Measurements from ENCODE around the gene UBE3A.
"Not testable (repeated sequence)": the region's sequence is repeated elsewhere in the genome, so short reads cannot be mapped to it uniquely, and the experiment has no call there.

UBE3A gene

GRCh38 chr15:25438601-25439368, at the start of gene UBE3A:
UBE3A (minus strand) TSS chr15:25439024; CDS start chr15:25409107, 29,917 bp downstream.
- peak; percentile 90 for DNase-seq

- DNase-seq = no peak
Observed at GRCh38 chr15:25487226-25487884, 48.5 kb upstream of the UBE3A start.

GRCh38 chr15:25486051-25486450, 47.2 kb upstream of the UBE3A start:
- no peak for DNase-seq

- no peak for DNase-seq
Observed at GRCh38 chr15:25481208-25481859, 42.5 kb upstream of the UBE3A start.

GRCh38 chr15:25478313-25478712, 39.5 kb upstream of the UBE3A start:
- no peak for DNase-seq

GRCh38 chr15:25477816-25478215, 39.0 kb upstream of the UBE3A start:
- no peak for DNase-seq

GRCh38 chr15:25474251-25474650, 35.4 kb upstream of the UBE3A start:
- DNase-seq = no peak

- DNase-seq = no peak
Observed at GRCh38 chr15:25470230-25470629, 31.4 kb upstream of the UBE3A start.

GRCh38 chr15:25469377-25469776, 30.6 kb upstream of the UBE3A start:
- no peak for DNase-seq

- DNase-seq = no peak
Observed at GRCh38 chr15:25468611-25469010, 29.8 kb upstream of the UBE3A start.

- no peak for DNase-seq
Observed at GRCh38 chr15:25465835-25466234, 27.0 kb upstream of the UBE3A start.

- no peak for DNase-seq
Observed at GRCh38 chr15:25464784-25465183, 26.0 kb upstream of the UBE3A start.

- DNase-seq = no peak
Observed at GRCh38 chr15:25464383-25464782, 25.6 kb upstream of the UBE3A start.

- DNase-seq = no peak
Observed at GRCh38 chr15:25456196-25456595, 17.4 kb upstream of the UBE3A start.

- DNase-seq = no peak
Observed at GRCh38 chr15:25455226-25455625, 16.4 kb upstream of the UBE3A start.

- no peak for DNase-seq
Observed at GRCh38 chr15:25454771-25455170, 15.9 kb upstream of the UBE3A start.

- not testable (repeated sequence) for DNase-seq
Observed at GRCh38 chr15:25453246-25453645, 14.4 kb upstream of the UBE3A start.

GRCh38 chr15:25451501-25451900, 12.7 kb upstream of the UBE3A start:
- no peak for DNase-seq

- no peak for DNase-seq
Observed at GRCh38 chr15:25450163-25450562, 11.3 kb upstream of the UBE3A start.

- no peak for DNase-seq
Observed at GRCh38 chr15:25446076-25446475, 7.3 kb upstream of the UBE3A start.

- no peak for DNase-seq
Observed at GRCh38 chr15:25445412-25445811, 6.6 kb upstream of the UBE3A start.

- no peak for DNase-seq
Observed at GRCh38 chr15:25441111-25441510, 2.3 kb upstream of the UBE3A start.

GRCh38 chr15:25439369-25439836, 579 bp upstream of the UBE3A start:
- DNase-seq = no peak
